SK-N-SH (cell line): ENCODE data around the gene PLEKHG5. TPM values are rescaled to one million over a fixed set of nuclear protein-coding genes. Genes with fewer than 3 reads are reported as not detected.

Source experiments
- CTCF ChIA-PET: fragments of 300-600, 350-600 bp; formaldehyde crosslinking; extraction: SDS; loops from one replicate; lab custom pipeline; 2021; lab: Yijun Ruan, JAX
- POLR2A ChIA-PET: fragments of 350-600 bp; sonication (Branson Sonifier 250); formaldehyde crosslinking; extraction: SDS; loops from one replicate; lab custom pipeline; 2020; ENCODE audit warnings: antibody characterized with exemption, inconsistent platforms; lab: Yijun Ruan, JAX
- DNase-seq: peaks from one replicate; pipeline ENCODE4 v3.0.0; 2012
- H2AFZ ChIP-seq: fragments of 200-600 bp; sonication (generic); 2 replicates; pipeline ENCODE4 v1.8.1; 2016; ENCODE audit warnings: antibody characterized with exemption, mild to moderate bottlenecking, low read depth
- H3F3A ChIP-seq: fragments of 200-600 bp; sonication (generic); replicated peaks from 2 replicates; pipeline ENCODE3; 2016; ENCODE audit warnings: antibody characterized with exemption, mild to moderate bottlenecking; ENCODE audit not compliant: insufficient read depth
- H3K27ac ChIP-seq, 2 experiments: fragments of 200-500 bp in 1 of 2; fragments of 200-600 bp in 1 of 2; sonication (Bioruptor generic) in 1 of 2; sonication (generic), shearing (Covaris generic) in 1 of 2; 2 replicates each; pipeline versions ENCODE4 v1.5.1 to v1.6.1; 2014 to 2016; ENCODE audit warnings: low read depth in 2 of 2, inconsistent platforms in 1 of 2, low read length in 1 of 2, mild to moderate bottlenecking in 1 of 2, mixed read lengths in 1 of 2
- H3K27me3 ChIP-seq: fragments of 200-600 bp; sonication (generic), shearing (Covaris generic); 2 replicates; pipeline ENCODE4 v1.6.1; 2016; ENCODE audit warnings: mixed run types; ENCODE audit not compliant: insufficient read depth
- H3K36me3 ChIP-seq, 2 experiments: fragments of 200-500 bp in 1 of 2; fragments of 200-600 bp in 1 of 2; sonication (Bioruptor generic) in 1 of 2; sonication (generic) in 1 of 2; replicated peaks in 1 of 2; 2 replicates each; pipeline versions ENCODE3 to v1.5.1; 2014 to 2016; ENCODE audit warnings: low read length in 1 of 2, mild to moderate bottlenecking in 1 of 2; ENCODE audit not compliant: insufficient read depth in 2 of 2, control insufficient read depth in 1 of 2
- H3K4me1 ChIP-seq, 2 experiments: fragments of 200-500 bp in 1 of 2; fragments of 200-600 bp in 1 of 2; sonication (Bioruptor generic) in 1 of 2; sonication (generic), shearing (Covaris generic) in 1 of 2; 2 replicates each; pipeline versions ENCODE4 v1.5.1 to v1.6.1; 2014 to 2016; ENCODE audit warnings: low read depth in 1 of 2, low read length in 1 of 2, mixed run types in 1 of 2; ENCODE audit not compliant: insufficient read depth in 2 of 2, control insufficient read depth in 1 of 2
- H3K4me2 ChIP-seq: fragments of 200-600 bp; sonication (generic), shearing (Covaris generic); 2 replicates; pipeline ENCODE4 v1.6.1; 2017; ENCODE audit warnings: mixed run types
- H3K4me3 ChIP-seq, 2 experiments: fragments of 200-500 bp in 1 of 2; fragments of 200-600 bp in 1 of 2; sonication (Bioruptor generic) in 1 of 2; sonication (generic), shearing (Covaris generic) in 1 of 2; 2 replicates each; pipeline versions ENCODE4 v1.5.1 to v1.8.1; 2014 to 2016; ENCODE audit warnings: low read depth in 2 of 2, inconsistent platforms in 1 of 2, low read length in 1 of 2, mild to moderate bottlenecking in 1 of 2, mixed read lengths in 1 of 2, moderate library complexity in 1 of 2
- H3K79me2 ChIP-seq: fragments of 200-600 bp; sonication (generic); 2 replicates; pipeline ENCODE4 v1.8.1; 2017; ENCODE audit warnings: mild to moderate bottlenecking; ENCODE audit not compliant: insufficient read depth
- H3K9ac ChIP-seq: fragments of 200-600 bp; sonication (generic); 2 replicates; pipeline ENCODE4 v1.6.1; 2017; ENCODE audit warnings: mixed run types
- H3K9me2 ChIP-seq: fragments of 200-600 bp; sonication (generic); 2 replicates; pipeline ENCODE4 v1.6.1; 2017; ENCODE audit warnings: mixed run types
- H3K9me3 ChIP-seq: fragments of 200-600 bp; sonication (generic); 2 replicates; pipeline ENCODE4 v1.6.1; 2017; ENCODE audit warnings: mixed run types, mild to moderate bottlenecking, moderate library complexity
- H4K20me1 ChIP-seq: fragments of 200-600 bp; sonication (generic); 2 replicates; pipeline ENCODE4 v1.6.1; 2017; ENCODE audit warnings: mild to moderate bottlenecking, mixed run types; ENCODE audit not compliant: insufficient read depth
- CHD2 ChIP-seq: fragments of 150-350 bp; IDR thresholded peaks from 2 replicates; pipeline ENCODE4 v1.6.1; 2018; ENCODE audit warnings: low read length; ENCODE audit not compliant: partially characterized antibody
- EP300 ChIP-seq, 2 experiments: IDR thresholded peaks; 2 replicates each; pipeline versions ENCODE4 v1.4.0 to v1.6.1; 2012; ENCODE audit warnings: borderline replicate concordance in 1 of 2, low read depth in 1 of 2, low read length in 1 of 2
- EZH2phosphoT487 ChIP-seq: fragments of 200-600 bp; sonication (generic); IDR thresholded peaks from 2 replicates; pipeline ENCODE4 v1.6.1; 2017; ENCODE audit warnings: low read depth, mixed run types, mild to moderate bottlenecking, antibody characterized with exemption, moderate library complexity, borderline replicate concordance
- MXI1 ChIP-seq: IDR thresholded peaks from 2 replicates; pipeline ENCODE4 v1.6.1; 2012; ENCODE audit warnings: mild to moderate bottlenecking, low read depth, low read length, improper control_type of control experiment
- NRF1 ChIP-seq: IDR thresholded peaks from 2 replicates; pipeline ENCODE4 v1.6.1; 2012; ENCODE audit warnings: low read depth, mild to moderate bottlenecking, low read length
- RAD21 ChIP-seq: IDR thresholded peaks from 2 replicates; pipeline ENCODE4 v1.6.1; 2012; ENCODE audit warnings: mild to moderate bottlenecking, low read length
- RXRA ChIP-seq: IDR thresholded peaks from 2 replicates; pipeline ENCODE4 v1.4.0; 2012; ENCODE audit warnings: low read depth, mild to moderate bottlenecking, borderline replicate concordance
- SIN3A ChIP-seq: IDR thresholded peaks from 2 replicates; pipeline ENCODE4 v1.6.1; 2012; ENCODE audit warnings: low read depth, mild to moderate bottlenecking, low read length, moderate library complexity, borderline replicate concordance
- TAF1 ChIP-seq: IDR thresholded peaks from 2 replicates; pipeline ENCODE4 v1.6.1; 2012; ENCODE audit warnings: low read depth, mild to moderate bottlenecking, low read length, moderate library complexity, borderline replicate concordance
- TCF12 ChIP-seq: IDR thresholded peaks from 2 replicates; pipeline ENCODE4 v1.4.0; 2012
- YY1 ChIP-seq: IDR thresholded peaks from 2 replicates; pipeline ENCODE4 v1.4.0; 2012; ENCODE audit warnings: low read depth, mild to moderate bottlenecking
- WGBS: methylation state at CpG from one replicate; pipeline ENCODE4 v1.1.6; 2017; ENCODE audit warnings: low lambda C conversion rate; 5-methylcytosine and 5-hydroxymethylcytosine counted together
- polyA plus RNA-seq, 3 experiments: library from polyadenylated mRNA; depleted of rRNA; stranded (reverse); fragments of >200 nt; gene quantifications; 2 replicates each; pipeline ENCODE4 v1.2.3, GENCODE V29; 2012
- TF ChIP-seq, protein P1 (sequence below): fragments of 200-600 bp; sonication (generic); IDR thresholded peaks from 2 replicates; pipeline ENCODE4 v1.6.1; 2017; ENCODE audit warnings: antibody characterized with exemption, mild to moderate bottlenecking, moderate library complexity
- TF ChIP-seq, protein P2 (sequence below): IDR thresholded peaks from 2 replicates; pipeline ENCODE4 v1.4.0; 2012; ENCODE audit warnings: low read depth

PLEKHG5 gene
- polyA plus RNA-seq, 1 of the 3 experiments (the other 2 are of a cell fraction): 14.9 TPM

DNA sequence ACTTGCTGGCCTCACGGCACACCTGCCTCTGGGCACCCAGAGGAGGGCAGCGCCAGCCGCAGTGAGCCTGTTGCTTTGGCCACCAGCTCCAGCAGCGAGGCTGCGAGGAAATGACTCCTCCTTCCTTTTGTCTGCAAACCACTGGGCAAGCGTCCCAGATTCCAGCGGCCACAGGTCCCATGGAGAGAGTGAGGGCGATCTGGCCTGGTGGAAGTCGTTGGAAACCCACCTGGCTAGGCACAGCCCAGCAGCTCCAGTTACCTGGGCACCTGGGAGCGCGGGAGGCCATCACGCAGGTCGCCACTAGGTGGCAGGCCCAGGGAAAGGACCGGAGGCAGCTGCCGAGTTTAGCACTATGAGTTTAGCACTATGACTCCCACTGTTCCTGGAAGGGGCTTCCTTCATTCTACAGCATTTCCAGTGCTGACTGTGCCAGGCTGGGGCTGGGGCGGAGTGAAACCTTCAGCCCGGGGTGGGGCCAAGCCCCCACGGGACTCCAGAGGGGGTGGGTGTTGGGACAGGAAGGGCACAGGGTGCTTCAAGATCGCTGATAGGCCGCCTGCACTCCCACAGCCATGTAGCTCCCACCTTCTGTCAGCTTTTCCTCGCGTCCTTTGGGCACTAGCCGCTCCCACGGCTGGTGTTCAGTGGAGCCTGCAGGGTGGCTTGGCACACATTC lies 68.0 kb downstream of the PLEKHG5 start (continued):
- TF ChIP-seq, protein P1, sequence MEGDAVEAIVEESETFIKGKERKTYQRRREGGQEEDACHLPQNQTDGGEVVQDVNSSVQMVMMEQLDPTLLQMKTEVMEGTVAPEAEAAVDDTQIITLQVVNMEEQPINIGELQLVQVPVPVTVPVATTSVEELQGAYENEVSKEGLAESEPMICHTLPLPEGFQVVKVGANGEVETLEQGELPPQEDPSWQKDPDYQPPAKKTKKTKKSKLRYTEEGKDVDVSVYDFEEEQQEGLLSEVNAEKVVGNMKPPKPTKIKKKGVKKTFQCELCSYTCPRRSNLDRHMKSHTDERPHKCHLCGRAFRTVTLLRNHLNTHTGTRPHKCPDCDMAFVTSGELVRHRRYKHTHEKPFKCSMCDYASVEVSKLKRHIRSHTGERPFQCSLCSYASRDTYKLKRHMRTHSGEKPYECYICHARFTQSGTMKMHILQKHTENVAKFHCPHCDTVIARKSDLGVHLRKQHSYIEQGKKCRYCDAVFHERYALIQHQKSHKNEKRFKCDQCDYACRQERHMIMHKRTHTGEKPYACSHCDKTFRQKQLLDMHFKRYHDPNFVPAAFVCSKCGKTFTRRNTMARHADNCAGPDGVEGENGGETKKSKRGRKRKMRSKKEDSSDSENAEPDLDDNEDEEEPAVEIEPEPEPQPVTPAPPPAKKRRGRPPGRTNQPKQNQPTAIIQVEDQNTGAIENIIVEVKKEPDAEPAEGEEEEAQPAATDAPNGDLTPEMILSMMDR: peak; percentile 65
- peak; percentile 42 for TF ChIP-seq RAD21
- TF ChIP-seq NRF1: no peak
- TF ChIP-seq, protein P2, sequence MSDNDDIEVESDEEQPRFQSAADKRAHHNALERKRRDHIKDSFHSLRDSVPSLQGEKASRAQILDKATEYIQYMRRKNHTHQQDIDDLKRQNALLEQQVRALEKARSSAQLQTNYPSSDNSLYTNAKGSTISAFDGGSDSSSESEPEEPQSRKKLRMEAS: no peak

DNA sequence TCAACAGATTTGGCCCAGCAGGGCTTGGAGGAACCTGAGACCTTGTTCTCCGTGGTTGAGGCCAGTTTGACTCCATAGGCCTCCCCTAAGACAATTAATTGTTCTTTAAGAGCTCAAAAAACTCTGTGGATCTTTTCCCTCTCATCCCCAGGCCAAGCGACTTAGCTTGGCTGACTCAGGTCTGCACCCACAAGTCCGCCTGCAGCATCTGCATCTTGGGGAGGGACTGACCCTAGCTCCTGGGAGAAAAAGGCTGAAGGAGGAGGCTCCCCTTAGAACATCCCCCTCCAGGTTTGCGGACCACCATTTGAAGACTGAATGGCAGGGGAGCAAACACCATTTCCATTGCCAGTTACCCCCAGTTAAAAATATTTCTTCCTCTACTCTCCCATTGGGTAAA lies 70.2 kb downstream of the PLEKHG5 start:
- H3K36me3 ChIP-seq: no peaks in the 10 kb centered on the region
- H2AFZ ChIP-seq: no peak overlapping the region
- no peaks in the 10 kb centered on the region for H3K9me3 ChIP-seq
- H3K9ac ChIP-seq: no peak overlapping the region
- peaks cover 34% of the 10 kb centered on the region for H3K27me3 ChIP-seq
- H3F3A ChIP-seq: no peaks in the 10 kb centered on the region
- WGBS: 91% methylated on average over 3 of the region's 4 CpGs
- no peaks in the 10 kb centered on the region for H3K79me2 ChIP-seq
- ChIA-PET CTCF (interaction anchor here (1.0 to 16.1 kb wide), 10 partner anchors 15 to 183 kb away, joined by 3 to 290 read pairs (median 8); no protein-coding TSS in a partner anchor), POLR2A (no interaction called here)
- no peak for DNase-seq
- H3K4me2 ChIP-seq: no peak overlapping the region
- H4K20me1 ChIP-seq: no peaks in the 10 kb centered on the region
- H3K27ac ChIP-seq: no peak overlapping the region
- H3K4me3 ChIP-seq: no peak overlapping the region
- H3K4me1 ChIP-seq: peaks cover 6 to 18% of the 10 kb centered on the region in 2 experiments; a peak in 1 of 4 replicates
- no peak for TF ChIP-seq RAD21
- no peak for TF ChIP-seq EP300 (IDR thresholded peaks at IDR 0.05; ENCODE audit: borderline replicate concordance in 1 of 2, low read depth in 1 of 2, low read length in 1 of 2)
- no peak for TF ChIP-seq YY1
- TF ChIP-seq CHD2: no peak
- TF ChIP-seq TAF1: no peak
- TF ChIP-seq TCF12: no peak
- no peak for TF ChIP-seq SIN3A
- no peak for TF ChIP-seq MXI1
- TF ChIP-seq RXRA: no peak
- TF ChIP-seq EZH2phosphoT487: no peak
- no peaks in the 10 kb centered on the region for H3K9me2 ChIP-seq
